HepG2 (cell line): ENCODE data around the gene COBLL1. TPM values are rescaled to one million over a fixed set of nuclear protein-coding genes. Genes with fewer than 3 reads are reported as not detected.

Source experiments
- ATAC-seq: fragments of 200-7000 bp; cut with Tn5 transposase; 3 replicates; pipeline ENCODE4 v1.9.1; 2020; ENCODE audit warnings: mild to moderate bottlenecking, moderate library complexity
- BruUV-seq: library from RNA; stranded (reverse); fragments of 400-500 nt; replicated peaks from 2 replicates; lab custom pipeline; 2021; lab: Mats Ljungman, UMichigan
- CTCF ChIA-PET: fragments of 300-600 bp; formaldehyde crosslinking; extraction: SDS; loops from one replicate; lab custom pipeline; 2021; ENCODE audit warnings: low total read pairs, inconsistent platforms, low intra/inter-chr PET ratio; lab: Yijun Ruan, JAX
- POLR2A ChIA-PET: fragments of 350-600 bp; sonication (Branson Sonifier 250); formaldehyde crosslinking; loops from one replicate; lab custom pipeline; 2020; ENCODE audit warnings: antibody characterized with exemption, inconsistent platforms; lab: Yijun Ruan, JAX
- DNase-seq: peaks from one replicate; pipeline ENCODE4 v3.0.0-alpha.2; 2015; ENCODE audit warnings: low spot score
- FAIRE-seq: peaks from 3 replicates; lab custom pipeline; 2011; peaks lifted over from hg19 to GRCh38; lab: Jason Lieb, UNC
- H2AFZ ChIP-seq: one replicate; pipeline ENCODE4 v1.6.1; 2011; ENCODE audit warnings: low read length, inconsistent platforms
- H3K27ac ChIP-seq: fragments of 300-600 bp; 3 replicates; pipeline ENCODE4 v1.8.0; 2011; ENCODE audit warnings: mixed run types, mild to moderate bottlenecking, mixed read lengths, low read length, inconsistent platforms; ENCODE audit not compliant: insufficient read depth; ENCODE audit errors: extremely low read length
- H3K27me3 ChIP-seq, 2 experiments: fragments of 200-600 bp in 1 of 2; 2 replicates in 1 of 2; 3 replicates in 1 of 2; pipeline versions ENCODE4 v1.6.0 to v1.8.0; 2011; ENCODE audit warnings: low read length in 2 of 2, mild to moderate bottlenecking in 2 of 2, moderate library complexity in 2 of 2, inconsistent platforms in 1 of 2; ENCODE audit not compliant: insufficient read depth in 2 of 2, control insufficient read depth in 1 of 2
- H3K36me3 ChIP-seq, 2 experiments: fragments of 200-600 bp in 1 of 2; replicated peaks in 1 of 2; 2 replicates in 1 of 2; 3 replicates in 1 of 2; pipeline versions ENCODE4 v1.5.1 to v1.8.0; 2011; ENCODE audit warnings: low read length in 2 of 2, inconsistent platforms in 1 of 2; ENCODE audit not compliant: insufficient read depth in 2 of 2, control insufficient read depth in 1 of 2
- H3K4me1 ChIP-seq: 2 replicates; pipeline ENCODE4 v1.5.1; 2012; ENCODE audit warnings: low read length, inconsistent platforms; ENCODE audit not compliant: insufficient read depth
- H3K4me2 ChIP-seq: 2 replicates; pipeline ENCODE4 v1.6.0; 2011; ENCODE audit warnings: low read depth, low read length, inconsistent platforms
- H3K4me3 ChIP-seq, 3 experiments: fragments of 200-600 bp in 1 of 3; sonication (generic), shearing (Covaris generic) in 1 of 3; replicated peaks in 1 of 3; 2 replicates each; pipeline ENCODE4 v1.5.1; 2011 to 2016; ENCODE audit warnings: low read length in 3 of 3, inconsistent platforms in 2 of 3, low read depth in 2 of 3, mild to moderate bottlenecking in 2 of 3, control low read depth in 1 of 3, mixed read lengths in 1 of 3; ENCODE audit not compliant: insufficient read depth in 1 of 3
- H3K79me2 ChIP-seq: one replicate; pipeline ENCODE4 v1.6.1; 2011; ENCODE audit warnings: low read length, inconsistent platforms; ENCODE audit not compliant: insufficient read depth
- H3K9ac ChIP-seq: 2 replicates; pipeline ENCODE4 v1.6.0; 2011; ENCODE audit warnings: mild to moderate bottlenecking, low read depth, low read length, inconsistent platforms; ENCODE audit not compliant: insufficient read depth
- H3K9me3 ChIP-seq: 2 replicates; pipeline ENCODE4 v1.5.1; 2012; ENCODE audit warnings: mild to moderate bottlenecking, low read length
- H4K20me1 ChIP-seq: 2 replicates; pipeline ENCODE4 v1.6.0; 2011; ENCODE audit warnings: inconsistent platforms, mild to moderate bottlenecking, low read length, moderate library complexity; ENCODE audit not compliant: insufficient read depth
- ARID3A ChIP-seq: IDR thresholded peaks from 2 replicates; pipeline ENCODE4 v1.6.1; 2012; ENCODE audit warnings: low read depth, low read length, improper control_type of control experiment
- CREBL2 ChIP-seq: sonication (generic); formaldehyde crosslinking; IDR thresholded peaks from 2 replicates; pipeline ENCODE4 v1.8.1; 2023; ENCODE audit warnings: missing genetic modification reagents, mild to moderate bottlenecking, borderline replicate concordance
- GABPA ChIP-seq, 2 experiments: IDR thresholded peaks; 2 replicates each; pipeline ENCODE4 v1.6.1; 2011 to 2016; ENCODE audit warnings: low read depth in 2 of 2, low read length in 1 of 2, missing biosample characterization in 1 of 2, missing genetic modification characterization in 1 of 2
- JARID2 ChIP-seq: sonication (generic); formaldehyde crosslinking; IDR thresholded peaks from 2 replicates; pipeline ENCODE4 v1.8.1; 2023; ENCODE audit warnings: missing genetic modification reagents, inconsistent platforms; ENCODE audit not compliant: insufficient replicate concordance
- NAIF1 ChIP-seq: sonication (generic); formaldehyde crosslinking; IDR thresholded peaks from 2 replicates; pipeline ENCODE4 v1.5.0; 2020; ENCODE audit warnings: mild to moderate bottlenecking, missing genetic modification reagents, borderline replicate concordance
- PRDM15 ChIP-seq: sonication (generic); formaldehyde crosslinking; IDR thresholded peaks from 2 replicates; pipeline ENCODE4 v1.4.0; 2020; ENCODE audit warnings: missing genetic modification reagents
- THAP11 ChIP-seq: IDR thresholded peaks from 2 replicates; pipeline ENCODE4 v1.6.1; 2016; ENCODE audit warnings: missing biosample characterization, missing genetic modification reagents
- ZNF235 ChIP-seq: sonication (generic); formaldehyde crosslinking; IDR thresholded peaks from 2 replicates; pipeline ENCODE4 v1.8.1; 2023; ENCODE audit warnings: mild to moderate bottlenecking, missing genetic modification reagents, borderline replicate concordance
- ZNF33A ChIP-seq: sonication (generic); formaldehyde crosslinking; IDR thresholded peaks from 2 replicates; pipeline ENCODE4 v1.5.1; 2020; ENCODE audit warnings: missing genetic modification reagents, mild to moderate bottlenecking, moderate library complexity, borderline replicate concordance
- ZNF563 ChIP-seq: sonication (generic); formaldehyde crosslinking; IDR thresholded peaks from 2 replicates; pipeline ENCODE4 v1.8.0; 2022; ENCODE audit warnings: mild to moderate bottlenecking, moderate library complexity, missing genetic modification reagents
- WGBS: methylation state at CpG from one replicate; pipeline ENCODE4 v1.1.6; 2017; ENCODE audit warnings: low lambda C conversion rate; 5-methylcytosine and 5-hydroxymethylcytosine counted together
- in situ Hi-C: cut with HindIII; loops from 2 replicates; pipeline ENCODE4 v1.10.0; 2017; ENCODE audit warnings: low pct_unique_long_range_greater_than_20kb; ENCODE audit not compliant: extremely low pct_ligation_motif_present
- intact Hi-C: fragments of 100-400 bp; cut with micrococcal nuclease; formaldehyde crosslinking; loops from one replicate; pipeline ENCODE4 v1.10.0; 2022; ENCODE audit not compliant: unreplicated experiment
- polyA plus RNA-seq, 8 experiments: library from polyadenylated mRNA; depleted of rRNA in 3 of 8; stranded (reverse) in 7 of 8; unstranded in 1 of 8; fragments of >200 nt; fragmentation: Illumina TruSeq in 4 of 8; extraction: Trizol in 4 of 8; gene quantifications; 2 replicates each; pipeline versions ENCODE4 v1.2.1 to v1.2.3, GENCODE V29; 2011 to 2016; ENCODE audit warnings: low read depth in 4 of 8, missing spikeins in 1 of 8, mixed read lengths in 1 of 8; ENCODE audit not compliant: insufficient read depth in 1 of 8
- total RNA-seq, 5 experiments: library from RNA; depleted of rRNA; stranded (reverse); fragments of >200 nt; fragmentation: Illumina TruSeq; extraction: Trizol; gene quantifications; 2 replicates each; pipeline ENCODE4 v1.2.3, GENCODE V29; 2016; ENCODE audit warnings: low read depth in 1 of 5
- TF ChIP-seq, protein P1 (sequence below): fragments of 450-650 bp; IDR thresholded peaks from 2 replicates; pipeline ENCODE4 v1.6.1; 2017
- TF ChIP-seq, protein P2 (sequence below): sonication (generic); formaldehyde crosslinking; IDR thresholded peaks from 2 replicates; pipeline ENCODE4 v1.5.1; 2020; ENCODE audit warnings: missing genetic modification reagents, mild to moderate bottlenecking, borderline replicate concordance

Gene COBLL1
- total and polyA plus RNA-seq, 2 of the 13 experiments (the other 11 are each of a cell fraction or from before 2014, with no cell fraction given): 32.6 to 86.8 TPM

DNA sequence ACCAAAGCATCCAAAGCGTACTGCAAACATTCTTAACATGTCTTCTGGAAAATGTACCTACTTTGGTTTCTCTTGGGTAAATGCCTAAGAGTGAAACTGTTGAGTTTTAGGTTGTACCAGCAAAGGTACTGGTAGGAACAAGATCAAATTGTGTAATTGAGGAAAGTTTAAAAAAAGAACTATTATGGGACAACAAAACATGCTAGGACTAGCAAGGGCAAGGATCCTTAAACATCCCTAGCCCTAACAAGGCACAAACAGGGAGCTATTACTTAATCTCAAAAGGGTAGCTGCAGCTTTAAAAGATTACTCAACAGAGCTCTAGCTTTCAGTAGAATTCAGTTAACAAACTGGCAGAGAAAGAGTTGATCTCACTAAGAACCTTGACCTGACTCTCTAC lies 164.4 kb downstream of the COBLL1 start (continued):
- no peak for TF ChIP-seq NAIF1 (CRISPR knock-in tag)
- TF ChIP-seq PRDM15 (CRISPR knock-in tag): no peak

DNA sequence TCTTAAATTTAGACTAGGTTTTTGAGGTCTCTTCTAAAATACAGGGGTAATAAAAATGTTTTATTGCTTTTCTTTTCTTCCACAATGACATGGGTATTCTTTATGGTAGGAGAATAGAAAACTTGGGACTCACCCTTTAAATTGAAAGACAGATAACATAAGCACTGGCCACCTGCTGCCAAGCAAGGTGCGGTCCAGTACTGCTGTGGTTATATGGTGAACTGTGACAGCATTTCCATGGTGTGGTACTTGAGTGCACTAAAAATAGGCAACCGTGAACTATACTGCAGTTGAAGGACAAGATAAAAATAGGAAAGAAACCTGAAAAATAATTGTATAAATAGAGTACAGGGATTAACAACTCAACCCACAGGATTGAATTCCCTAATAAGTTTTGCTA lies 165.9 kb downstream of the COBLL1 start:
- Histone ChIP-seq H3K4me2 (no peak overlapping the region), H4K20me1 (no peaks in the 10 kb centered on the region), H3K36me3 (no peaks in the 10 kb centered on the region), H3K9ac (no peak overlapping the region), H3K4me3 (no peak overlapping the region), H3K27me3 (no peaks in the 10 kb centered on the region), H3K27ac (no peak overlapping the region), H3K9me3 (peaks cover 7% of the 10 kb centered on the region; the same call in 1 of the 2 replicates), H3K79me2 (no peaks in the 10 kb centered on the region), H2AFZ (no peak overlapping the region), H3K4me1 (no peaks in the 10 kb centered on the region)
- WGBS: 97% methylated on average over 2 of the region's 2 CpGs
- in situ Hi-C loops: no loop called here
- ChIA-PET POLR2A (interaction anchor here (1.2 kb wide), 1 partner anchor 10 kb away, joined by 3 read pairs; no protein-coding TSS in a partner anchor), CTCF (no interaction called here)
- BruUV-seq: no TSS peak
- intact Hi-C loops: no loop called here
- TF ChIP-seq JARID2 (CRISPR knock-in tag) (no peak), GABPA (IDR thresholded peaks at IDR 0.05; ENCODE audit: low read depth, low read length) (no peak), GABPA (CRISPR knock-in tag; IDR thresholded peaks at IDR 0.05; ENCODE audit: low read depth) (no peak), ARID3A (no peak), CREBL2 (CRISPR knock-in tag) (no peak), ZNF563 (CRISPR knock-in tag) (no peak), ZNF235 (CRISPR knock-in tag) (no peak), THAP11 (CRISPR knock-in tag) (no peak), ZNF33A (CRISPR knock-in tag) (no peak)
- TF ChIP-seq, protein P1, sequence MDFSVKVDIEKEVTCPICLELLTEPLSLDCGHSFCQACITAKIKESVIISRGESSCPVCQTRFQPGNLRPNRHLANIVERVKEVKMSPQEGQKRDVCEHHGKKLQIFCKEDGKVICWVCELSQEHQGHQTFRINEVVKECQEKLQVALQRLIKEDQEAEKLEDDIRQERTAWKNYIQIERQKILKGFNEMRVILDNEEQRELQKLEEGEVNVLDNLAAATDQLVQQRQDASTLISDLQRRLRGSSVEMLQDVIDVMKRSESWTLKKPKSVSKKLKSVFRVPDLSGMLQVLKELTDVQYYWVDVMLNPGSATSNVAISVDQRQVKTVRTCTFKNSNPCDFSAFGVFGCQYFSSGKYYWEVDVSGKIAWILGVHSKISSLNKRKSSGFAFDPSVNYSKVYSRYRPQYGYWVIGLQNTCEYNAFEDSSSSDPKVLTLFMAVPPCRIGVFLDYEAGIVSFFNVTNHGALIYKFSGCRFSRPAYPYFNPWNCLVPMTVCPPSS: no peak
- TF ChIP-seq, protein P2, sequence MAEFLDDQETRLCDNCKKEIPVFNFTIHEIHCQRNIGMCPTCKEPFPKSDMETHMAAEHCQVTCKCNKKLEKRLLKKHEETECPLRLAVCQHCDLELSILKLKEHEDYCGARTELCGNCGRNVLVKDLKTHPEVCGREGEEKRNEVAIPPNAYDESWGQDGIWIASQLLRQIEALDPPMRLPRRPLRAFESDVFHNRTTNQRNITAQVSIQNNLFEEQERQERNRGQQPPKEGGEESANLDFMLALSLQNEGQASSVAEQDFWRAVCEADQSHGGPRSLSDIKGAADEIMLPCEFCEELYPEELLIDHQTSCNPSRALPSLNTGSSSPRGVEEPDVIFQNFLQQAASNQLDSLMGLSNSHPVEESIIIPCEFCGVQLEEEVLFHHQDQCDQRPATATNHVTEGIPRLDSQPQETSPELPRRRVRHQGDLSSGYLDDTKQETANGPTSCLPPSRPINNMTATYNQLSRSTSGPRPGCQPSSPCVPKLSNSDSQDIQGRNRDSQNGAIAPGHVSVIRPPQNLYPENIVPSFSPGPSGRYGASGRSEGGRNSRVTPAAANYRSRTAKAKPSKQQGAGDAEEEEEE: no peak
- ATAC-seq (no peak), DNase-seq (no peak), FAIRE-seq (no peak)
